HG03045 (cell line): ENCODE results near the gene CRADD.

Experiments used
- ATAC-seq: cut with Tn5 transposase; IDR thresholded peaks from one replicate; pipeline ENCODE4 v1.9.1; 2021; ENCODE audit warnings: mild to moderate bottlenecking, moderate library complexity; ENCODE audit not compliant: unreplicated experiment

CRADD gene

DNA sequence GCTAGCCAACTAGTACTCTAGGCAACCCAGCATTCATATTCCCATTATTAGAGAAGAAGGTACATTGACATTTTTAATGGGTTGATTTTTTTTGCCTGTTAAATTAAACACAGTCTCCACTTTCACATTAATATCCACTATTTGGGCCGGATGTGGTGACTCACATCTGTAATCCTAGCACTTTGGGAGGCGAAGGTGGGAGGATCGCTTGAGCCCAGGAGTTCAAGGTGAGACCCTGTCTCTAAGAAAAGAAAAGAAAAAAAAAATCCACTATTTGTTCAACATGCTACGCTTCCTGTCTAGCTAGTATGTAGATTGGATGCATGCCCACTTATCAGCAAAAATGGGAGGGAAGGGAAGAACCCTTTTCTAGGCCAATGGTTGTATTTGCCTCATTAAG lies 7.1 kb upstream of the CRADD start:
- no peak for ATAC-seq

GRCh38 chr12:93671044-93671443 lies 6.1 kb upstream of the CRADD start:
- no peak for ATAC-seq

DNA sequence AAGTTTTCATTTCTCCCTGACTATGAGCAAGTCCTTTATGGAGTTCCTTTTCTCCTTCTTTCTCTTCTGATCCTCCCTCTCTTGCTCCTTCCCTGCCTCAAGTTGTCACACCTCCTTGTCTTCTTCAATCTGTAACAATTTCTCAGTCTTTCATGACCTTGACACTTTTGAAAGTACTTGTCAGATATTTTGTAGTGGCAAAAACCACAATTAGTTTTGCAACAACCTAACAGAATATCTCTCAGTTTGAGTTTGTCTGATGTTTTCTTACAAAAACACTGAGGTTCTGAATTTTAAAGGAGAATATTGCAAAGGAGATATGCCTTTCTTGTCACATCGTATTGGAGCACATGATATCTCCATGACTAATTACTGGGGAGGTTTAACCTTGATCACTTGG lies 4.1 kb upstream of the CRADD start:
- no peak for ATAC-seq

DNA sequence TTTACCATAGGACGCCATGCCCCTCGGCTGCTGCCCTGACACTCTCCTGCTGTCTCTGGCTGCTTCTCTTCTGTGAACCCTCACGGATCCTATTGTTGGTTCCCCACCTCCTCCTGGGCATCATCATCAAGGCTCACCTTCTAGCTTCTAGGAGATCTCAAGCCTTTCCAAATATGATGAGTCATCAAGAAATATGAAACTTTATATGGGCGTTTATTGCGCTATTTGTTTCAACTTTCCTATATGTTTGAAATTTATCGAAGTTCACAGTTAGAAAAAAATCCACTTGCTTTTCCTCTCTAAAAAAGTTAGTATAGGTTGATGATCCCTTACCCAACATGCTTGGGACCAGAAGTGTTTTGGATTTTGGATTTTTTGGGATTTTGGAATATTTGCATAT lies 2.8 kb upstream of the CRADD start:
- ATAC-seq = no peak

DNA sequence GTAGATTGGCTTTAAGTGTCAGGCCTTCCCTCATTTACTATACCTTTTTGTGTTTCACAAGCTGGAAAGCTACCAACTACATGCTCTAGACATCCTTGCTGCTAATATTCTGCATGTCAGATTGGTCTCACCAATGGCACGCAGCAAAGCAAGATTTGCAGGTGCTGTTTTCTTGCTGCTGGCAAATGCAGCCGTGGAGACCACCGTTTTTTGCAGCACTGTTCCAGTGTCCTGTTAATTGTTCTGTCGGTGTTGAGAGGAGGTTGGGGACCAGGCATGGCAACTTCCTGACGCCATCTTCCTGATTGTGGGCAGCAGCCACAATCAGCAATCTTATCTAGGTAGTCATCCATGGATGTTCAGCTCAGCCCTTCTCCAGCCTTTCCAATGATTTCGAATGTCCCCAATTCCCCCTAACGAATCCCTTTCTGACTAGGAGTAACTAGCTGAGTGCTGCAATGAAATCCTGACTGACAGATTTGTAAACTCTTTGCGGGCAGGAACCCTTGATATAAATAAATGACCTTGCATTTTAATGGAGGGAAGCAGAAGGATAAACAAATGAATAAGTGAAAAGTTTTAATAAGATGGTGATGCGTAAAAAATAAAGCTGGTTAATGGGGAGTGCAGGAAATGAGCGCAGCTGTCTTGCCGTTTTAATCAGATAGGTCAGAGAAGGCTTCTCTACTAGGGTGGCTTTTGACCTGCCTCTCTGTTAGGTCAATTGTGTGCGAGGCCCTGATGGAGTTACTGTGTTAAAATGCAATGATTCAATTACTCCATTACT lies 574 bp upstream of the CRADD start:
- ATAC-seq = peak; percentile 6

DNA sequence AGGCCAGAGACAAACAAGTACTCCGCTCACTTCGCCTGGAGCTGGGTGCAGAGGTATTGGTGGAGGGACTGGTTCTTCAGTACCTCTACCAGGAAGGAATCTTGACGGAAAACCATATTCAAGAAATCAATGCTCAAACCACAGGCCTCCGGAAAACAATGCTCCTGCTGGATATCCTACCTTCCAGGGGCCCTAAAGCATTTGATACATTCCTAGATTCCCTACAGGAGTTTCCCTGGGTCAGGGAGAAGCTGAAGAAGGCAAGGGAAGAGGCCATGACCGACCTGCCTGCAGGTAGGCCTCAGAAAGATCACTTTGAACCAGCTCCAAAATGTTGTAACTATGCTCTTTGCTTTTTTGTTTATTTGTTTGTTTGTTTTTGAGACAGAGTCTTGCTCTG lies 1.6 kb downstream of the CRADD start:
- ATAC-seq = no peak

DNA sequence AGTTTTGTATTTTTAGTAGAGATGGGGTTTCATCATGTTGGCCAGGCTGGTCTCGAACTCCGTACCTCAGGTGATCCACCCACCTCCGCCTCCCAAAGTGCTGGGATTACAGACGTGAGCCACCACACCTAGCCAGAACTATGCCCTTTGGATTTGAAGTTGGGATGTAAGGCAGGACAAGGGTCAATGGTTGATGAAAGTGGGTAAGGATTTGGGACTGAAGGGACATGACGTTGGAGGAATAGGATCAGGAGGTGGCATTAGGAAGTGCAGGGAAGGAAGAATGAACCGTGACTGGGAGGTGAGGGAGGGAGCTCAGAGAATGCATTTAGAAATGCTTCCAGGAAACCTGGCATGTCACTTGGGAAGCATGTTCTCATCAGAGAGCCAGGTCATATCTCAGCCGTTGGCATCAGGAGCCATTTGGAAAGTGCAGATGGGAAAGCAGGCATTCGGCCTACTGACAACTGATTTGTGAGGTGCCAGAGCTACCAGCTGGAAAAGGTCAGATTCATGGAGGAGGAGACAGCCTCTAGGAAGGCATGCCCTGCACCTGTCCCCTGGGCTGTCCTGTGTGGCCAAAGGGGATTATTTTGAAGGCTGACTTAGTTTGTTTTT lies 2.2 kb downstream of the CRADD start:
- ATAC-seq = no peak

- ATAC-seq = no peak
Observed at GRCh38 chr12:93680006-93680405, 2.8 kb downstream of the CRADD start.

GRCh38 chr12:93682846-93683261 lies 5.7 kb downstream of the CRADD start:
- ATAC-seq = no peak

DNA sequence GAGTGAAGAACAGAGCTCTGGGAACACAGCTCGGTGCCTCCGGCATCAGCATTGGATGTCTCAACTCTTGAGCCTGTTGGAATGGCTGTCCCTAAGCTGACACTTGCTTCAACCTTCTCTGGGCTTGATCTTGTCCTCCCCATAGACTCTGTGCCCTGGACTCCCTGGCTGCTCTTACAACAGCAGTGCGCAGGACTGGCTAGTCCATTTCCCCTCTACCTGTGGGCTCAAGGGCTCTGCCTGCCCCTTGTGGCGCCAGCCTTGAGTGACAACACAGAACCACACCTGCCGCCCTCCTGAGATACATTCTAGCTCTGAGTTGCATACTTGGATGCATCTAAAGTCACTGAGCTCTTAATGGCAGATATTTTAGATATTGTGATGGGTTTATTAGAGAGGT lies 6.2 kb downstream of the CRADD start:
- no peak for ATAC-seq

GRCh38 chr12:93684716-93685115 lies 7.5 kb downstream of the CRADD start:
- no peak for ATAC-seq

DNA sequence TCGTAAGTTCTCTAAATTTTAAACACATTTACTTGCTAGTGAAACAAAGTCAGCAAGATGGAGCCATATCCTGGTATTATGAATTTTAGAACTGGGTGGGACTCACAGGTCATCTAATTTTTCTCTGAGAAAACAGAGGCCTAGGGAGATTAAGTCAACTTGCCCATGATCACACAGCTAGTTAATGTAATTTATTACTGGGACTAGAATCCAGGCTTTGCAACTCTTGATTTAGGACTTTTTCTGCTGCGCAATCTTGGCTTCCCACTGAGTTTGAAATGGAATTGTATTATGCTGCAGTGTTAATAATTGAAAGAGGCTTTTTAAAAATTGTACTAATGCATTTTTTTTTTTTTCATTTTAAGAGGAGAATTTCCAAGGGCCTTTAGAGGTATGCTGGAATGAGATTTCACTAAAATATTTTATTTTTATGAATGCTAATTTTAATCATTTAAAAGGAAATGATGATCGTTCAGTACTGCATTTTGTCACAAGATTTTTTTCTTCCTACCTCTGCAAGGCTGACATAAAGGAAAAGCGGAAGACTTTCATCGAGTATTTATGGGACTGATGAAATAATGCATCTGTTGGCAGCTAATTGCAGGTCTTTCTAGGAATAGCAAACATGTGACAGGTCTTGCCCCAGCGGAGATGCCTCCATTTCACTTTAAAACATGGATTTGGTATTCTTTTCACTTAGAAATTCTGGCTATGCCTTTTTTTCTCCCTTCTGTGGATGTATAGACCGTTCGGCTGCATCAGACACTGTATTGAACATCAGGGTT lies 9.6 kb downstream of the CRADD start:
- no peak for ATAC-seq

GRCh38 chr12:93689076-93689834 lies 12.1 kb downstream of the CRADD start:
- ATAC-seq = no peak

DNA sequence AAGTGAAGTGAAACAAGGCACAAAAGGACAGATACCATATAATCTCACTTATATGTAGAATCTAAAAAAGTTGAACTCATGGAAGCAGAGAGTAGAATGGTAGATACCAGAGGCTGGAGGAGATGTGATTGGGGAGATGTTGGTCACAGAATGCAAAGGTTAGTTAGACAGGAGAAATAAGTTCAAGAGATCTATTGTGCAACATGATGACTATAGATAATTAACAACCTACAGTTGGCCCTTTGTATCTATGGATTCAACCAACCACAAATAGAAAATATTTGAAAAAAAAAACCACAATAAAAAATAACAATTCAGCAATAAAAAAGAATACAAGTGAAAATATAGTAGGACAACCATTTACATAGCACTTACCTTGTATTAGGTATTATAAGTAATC lies 19.3 kb downstream of the CRADD start:
- no peak for ATAC-seq

- no peak for ATAC-seq
Observed at GRCh38 chr12:93698307-93699092, 21.3 kb downstream of the CRADD start.

DNA sequence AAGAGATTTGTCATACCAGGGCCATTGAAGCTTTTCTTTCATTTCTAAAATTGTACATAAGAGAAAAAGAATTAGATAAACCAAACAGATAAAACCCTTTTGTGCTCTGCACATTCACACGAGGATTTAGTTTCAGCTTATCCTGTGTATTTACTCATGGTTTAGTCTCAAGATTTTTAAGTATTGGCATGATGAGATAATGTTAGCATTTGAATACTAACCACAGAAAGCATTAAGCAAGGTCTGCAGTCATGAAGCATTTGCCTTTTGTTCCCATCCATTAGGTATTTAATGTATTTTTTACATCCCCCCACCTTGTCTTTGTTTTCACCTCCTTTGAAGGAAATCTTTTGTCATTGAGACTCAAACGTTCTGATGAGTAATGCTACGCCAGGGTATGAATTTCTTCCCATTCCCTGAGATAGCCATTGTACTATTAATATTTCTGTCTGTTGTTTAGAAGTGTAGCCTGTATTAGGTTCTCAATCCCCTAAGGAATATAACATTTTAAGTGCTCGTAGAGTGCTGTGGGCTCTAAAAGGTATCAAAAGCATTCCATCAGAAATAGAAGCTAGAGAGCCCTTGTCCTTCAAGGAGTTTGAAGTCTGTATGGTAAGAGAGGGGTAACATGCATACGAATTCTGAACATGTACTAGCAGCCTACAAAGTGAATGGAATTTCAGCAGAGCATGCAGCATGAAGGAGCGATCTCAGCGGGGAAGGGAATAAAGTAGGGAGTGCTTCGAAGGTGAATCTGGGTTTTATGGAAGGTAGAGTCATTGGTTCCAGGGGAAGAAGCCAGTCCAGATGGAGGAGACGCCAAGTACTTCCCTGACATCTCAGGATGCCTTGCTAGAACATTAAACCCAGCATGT lies 22.3 kb downstream of the CRADD start:
- ATAC-seq = no peak

DNA sequence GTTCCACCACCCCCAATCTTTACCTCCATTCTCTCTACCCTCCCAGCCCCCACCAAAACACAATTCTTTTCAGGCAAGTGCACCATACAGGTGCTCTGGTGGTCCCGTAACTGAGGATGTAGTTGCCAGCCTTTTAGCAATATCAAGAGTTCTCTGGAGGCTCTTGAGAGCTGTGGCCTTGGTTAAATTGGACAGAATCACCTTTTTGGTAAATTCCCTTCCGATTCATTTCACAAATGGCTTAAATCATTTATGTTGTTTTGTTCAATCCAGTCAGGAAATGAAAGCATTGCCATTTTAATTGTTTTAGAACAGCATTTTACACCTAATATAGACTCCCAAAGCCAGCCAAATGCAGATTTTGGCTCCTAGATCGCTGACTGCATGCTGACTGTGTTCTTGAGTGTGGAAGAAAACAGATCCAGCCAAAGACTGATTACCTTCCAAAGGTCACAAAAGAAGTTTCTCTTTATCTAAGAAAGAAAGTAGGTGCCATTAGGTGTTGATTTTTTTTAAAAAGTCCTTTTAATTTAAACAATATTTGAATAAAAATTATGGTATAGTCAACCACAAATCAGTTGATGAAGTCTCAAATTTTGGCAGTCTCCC lies 25.6 kb downstream of the CRADD start:
- no peak for ATAC-seq

GRCh38 chr12:93704122-93704521 lies 26.9 kb downstream of the CRADD start:
- no peak for ATAC-seq

DNA sequence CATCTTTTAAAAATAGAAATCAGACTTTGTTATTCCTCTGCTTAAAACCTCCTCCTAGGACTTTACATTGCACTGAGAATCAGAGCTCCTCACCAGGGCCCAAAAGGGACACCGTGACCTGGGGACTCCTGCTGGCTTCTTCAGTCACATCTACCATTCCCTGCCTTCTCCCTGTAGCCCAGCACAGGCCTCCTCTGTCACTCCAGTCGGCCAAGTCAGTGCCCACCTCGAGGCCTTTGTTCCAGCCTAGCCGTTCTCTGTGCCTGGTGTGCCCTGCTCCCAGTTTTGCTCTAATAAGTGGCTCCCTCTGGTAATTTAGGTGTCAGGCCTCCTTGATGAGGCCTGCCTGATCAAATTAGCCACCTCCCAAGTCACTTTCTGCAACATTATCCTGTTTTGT lies 27.4 kb downstream of the CRADD start:
- no peak for ATAC-seq
